ENCODE data around the gene KRT83.
"Not testable (repeated sequence)": the region's sequence is repeated elsewhere in the genome, so short reads cannot be mapped to it uniquely, and the experiment has no call there.

Gene KRT83

DNA sequence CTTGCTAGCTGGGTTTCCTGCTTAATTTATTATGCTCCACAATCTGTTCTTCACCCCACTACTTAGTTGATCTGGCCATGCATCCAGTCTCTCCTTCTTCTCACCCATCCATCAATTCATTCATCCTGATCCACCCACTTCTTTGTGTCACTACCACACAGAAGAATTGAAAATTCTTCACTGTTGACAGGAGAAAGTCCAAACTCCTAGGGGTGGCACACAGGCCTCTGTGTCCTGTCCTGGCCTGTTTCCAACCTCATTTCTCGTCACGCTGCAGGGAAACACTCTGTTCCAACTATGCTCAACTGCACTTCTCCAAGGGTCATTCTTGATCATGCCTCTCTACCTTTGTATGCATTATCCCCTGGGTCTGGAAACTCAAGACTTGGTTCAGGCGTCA is 10.6 kb upstream of the KRT83 start:
- DNase-seq, result no peak

DNA sequence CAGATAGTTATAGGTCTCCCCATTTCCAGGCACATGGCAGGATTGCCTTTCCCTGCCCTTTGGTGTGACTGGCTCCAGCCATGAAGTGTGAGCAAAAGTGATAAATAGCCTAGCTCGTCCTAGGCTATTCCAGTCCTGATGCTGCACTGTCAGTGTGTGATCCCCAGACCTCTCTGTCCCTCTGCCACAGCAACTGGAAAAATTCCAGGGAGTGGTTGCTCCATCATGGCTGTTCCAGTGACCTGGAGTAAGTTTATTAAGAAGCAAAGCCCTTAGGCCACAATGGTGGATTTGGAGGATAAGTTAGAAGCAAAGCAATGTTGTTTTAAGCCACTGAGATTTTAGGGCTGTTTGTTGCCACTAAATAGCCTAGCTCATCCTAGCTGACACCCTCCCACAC is 9.8 kb upstream of the KRT83 start:
- no peak for DNase-seq

DNA sequence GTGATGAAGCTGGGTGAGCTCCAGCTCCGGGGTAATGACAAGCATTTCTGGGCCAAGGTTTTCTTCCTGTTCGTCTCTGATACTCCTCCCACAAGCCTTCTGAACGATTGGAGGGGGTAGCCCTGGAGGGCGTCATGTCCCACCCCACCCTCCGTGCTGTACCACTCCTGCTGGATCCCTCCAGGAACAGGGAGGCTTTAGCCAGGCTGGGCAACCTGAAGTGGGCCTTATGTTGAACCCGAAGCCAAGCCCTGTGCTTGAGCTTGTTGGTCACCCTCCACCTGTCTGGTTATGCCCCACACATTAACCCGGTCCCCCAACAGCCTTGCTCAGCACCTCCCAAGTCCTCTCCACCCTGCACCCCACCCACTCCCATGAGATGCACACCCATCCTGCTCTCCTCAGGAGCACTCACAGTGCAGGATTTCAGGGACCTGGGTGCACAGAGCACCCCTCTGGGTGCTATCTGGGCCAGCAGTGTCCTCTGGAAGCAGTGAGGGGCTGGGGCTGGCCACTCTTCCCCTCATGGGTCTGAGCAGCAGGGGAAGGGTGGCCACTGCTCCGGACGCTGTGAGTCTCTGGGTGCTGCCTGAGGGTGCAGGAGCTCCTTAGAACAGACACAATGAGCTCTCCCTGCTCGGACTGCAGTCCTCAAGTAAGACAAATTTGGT is 6.8 kb upstream of the KRT83 start:
- no peak for DNase-seq

DNA sequence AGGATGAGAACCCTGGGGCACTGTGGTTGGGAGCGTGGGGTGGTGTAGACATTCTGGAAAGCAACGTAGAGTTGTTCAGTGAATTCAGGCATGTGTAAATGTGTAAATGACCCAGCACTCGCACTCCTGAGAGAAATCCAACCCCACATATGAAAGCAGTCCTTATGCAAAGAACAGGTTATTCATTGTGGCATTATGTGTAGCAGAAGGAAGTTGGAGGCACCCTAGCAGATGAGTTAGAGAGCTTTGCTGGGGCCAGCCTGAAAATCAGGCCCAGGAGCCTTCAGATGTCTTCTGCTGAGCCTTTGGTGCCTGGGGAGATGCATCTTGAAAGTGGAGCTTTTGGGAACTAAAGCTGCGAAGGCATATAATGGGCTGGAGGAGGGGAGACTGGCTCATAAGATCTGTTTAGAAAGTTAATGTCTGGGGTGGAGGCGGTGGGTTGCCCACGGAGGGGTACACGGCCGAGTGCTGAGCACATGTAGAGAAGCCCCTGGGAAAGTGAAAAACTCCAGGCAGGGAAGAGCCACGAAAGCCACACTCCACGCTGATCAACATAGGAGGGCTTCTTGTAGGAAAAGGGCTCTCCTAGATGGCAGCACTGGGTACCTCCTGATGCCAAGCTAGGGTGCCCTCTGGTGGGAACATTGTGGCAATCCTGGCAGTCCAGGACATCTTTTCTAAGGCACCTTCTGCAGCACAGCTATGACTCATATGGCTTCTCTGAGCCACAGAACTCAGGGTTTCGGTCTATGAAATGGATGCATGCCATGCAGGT is 6.0 kb upstream of the KRT83 start:
- peak; percentile 26 for DNase-seq

DNA sequence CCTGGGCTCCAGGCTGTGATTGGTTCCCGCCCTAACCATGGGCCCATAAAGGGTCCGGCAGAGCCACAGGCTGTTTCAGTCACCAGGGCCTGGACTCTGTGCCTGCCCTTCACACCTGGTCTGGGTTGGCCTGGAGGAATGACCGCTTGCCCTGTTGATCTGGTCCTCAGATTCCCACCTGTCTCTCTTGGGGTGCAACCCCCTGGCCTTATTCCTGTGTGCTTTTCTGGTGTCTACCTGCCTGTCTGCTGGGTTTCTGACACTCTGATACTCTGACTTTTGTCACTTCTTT is 2.9 kb upstream of the KRT83 start:
- DNase-seq, result no peak

DNA sequence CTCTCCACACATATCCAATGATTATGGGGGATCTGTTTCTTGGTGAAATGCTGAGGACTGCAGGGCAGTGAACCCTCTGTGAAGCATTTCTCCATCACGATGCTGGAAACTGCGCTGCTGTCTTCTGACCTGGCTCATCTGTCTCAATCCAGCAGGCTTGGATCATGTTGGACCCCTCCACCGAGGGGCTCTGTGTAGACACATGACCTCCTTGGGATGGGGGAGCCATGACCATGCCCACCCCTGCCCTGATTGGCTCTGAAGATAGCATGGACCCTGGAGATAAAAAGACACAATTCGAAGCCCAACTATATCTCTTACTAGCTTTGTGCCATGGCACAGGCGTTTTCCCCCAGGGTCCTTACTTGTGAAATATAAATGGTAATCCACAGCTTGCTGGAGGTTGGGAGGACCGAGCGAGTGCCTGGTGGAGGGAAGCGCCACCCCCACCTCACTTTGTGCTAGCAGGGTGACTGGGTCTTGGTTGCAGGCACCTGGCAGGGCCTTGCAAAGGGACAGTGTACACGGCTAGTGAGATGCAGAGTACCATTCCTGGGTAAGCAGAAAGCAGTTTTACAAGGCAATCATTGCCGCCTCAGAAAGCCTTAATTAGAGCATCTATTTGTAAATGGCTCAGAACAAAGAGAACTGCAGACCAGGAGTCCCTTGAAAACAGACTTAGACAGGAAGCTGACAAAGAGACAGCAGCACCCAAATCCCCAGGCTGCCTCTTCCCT is 2.4 kb upstream of the KRT83 start:
- no peak for DNase-seq

DNA sequence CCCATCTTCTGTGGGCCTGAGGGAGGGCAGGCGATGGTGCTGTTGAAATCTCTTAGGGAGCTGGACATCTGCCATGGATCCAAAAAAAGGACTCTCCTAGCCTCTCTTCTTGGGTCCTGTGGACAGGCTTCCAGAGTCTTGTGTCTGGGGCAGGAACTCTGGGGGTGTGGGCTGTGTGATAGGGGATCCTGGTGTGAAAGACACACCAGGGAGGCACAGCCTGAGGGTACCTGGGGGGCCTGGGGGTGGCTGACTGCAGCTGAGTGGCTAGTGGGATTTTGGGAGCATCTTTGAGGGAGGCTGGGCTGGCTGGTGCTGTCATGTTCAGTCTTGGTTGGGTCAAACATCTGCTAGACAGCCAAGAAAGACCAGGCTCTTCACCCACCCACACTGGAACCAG is 1.8 kb upstream of the KRT83 start:
- DNase-seq, result no peak

DNA sequence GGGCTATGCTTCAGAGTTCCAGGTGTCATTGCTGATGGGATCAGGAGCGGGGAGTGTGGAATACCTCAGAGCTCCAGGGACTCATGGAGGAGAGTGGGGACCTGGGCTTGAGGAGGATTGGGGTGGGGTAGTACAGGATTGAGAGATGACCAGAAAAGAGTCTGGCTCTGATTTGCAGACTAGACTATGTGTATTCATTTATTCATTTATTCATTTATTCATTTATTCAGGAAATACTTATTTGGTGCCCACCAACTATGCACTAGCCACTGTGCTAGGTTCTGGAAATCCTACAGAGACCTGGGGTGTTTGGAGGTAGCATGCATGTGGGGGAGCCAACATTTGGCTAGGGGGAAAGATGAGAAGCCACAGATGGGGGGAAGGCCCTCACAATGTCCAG is 871 bp upstream of the KRT83 start:
- no peak for DNase-seq

DNA sequence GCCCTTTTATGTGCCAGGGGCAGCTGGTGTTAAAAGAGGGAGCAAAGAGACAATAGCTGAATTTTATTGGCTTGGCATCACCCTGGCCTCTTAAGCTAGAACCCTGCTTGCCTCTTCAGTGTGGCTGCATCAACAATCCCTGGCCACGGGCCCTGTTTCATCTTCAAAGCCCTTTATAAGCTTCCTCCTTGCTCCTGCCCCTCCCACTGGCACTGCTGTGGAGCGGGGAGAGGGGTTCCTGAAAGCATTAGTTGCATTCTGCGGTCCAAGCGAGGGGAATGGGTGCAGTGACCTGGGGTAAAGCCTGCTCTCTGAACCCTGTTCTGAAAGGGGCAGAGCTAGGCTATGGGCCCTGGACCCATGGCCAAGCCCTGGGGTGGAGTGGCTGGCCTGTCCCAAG is 220 bp upstream of the KRT83 start:
- DNase-seq, result no peak

DNA sequence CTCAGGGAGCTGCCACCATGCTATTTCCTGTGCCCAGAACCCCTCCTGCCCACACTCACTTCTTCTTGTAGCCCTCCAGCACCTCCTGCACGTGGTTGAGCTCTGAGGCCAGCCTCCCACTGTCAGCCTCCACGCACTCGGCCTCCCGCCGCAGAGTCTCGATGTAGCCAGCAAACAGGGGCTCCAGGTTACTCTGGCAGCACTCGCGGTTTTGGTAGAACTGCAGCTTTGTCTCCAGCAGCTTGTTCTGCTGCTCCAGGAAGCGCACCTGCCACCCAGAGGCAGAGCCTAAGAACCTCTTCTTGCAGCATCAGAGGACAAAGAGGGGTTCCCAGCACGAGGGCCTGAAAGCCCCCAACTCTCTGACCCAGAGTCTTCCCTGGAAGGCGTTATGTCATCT is 2.1 kb downstream of the KRT83 start:
- no peak for DNase-seq

DNA sequence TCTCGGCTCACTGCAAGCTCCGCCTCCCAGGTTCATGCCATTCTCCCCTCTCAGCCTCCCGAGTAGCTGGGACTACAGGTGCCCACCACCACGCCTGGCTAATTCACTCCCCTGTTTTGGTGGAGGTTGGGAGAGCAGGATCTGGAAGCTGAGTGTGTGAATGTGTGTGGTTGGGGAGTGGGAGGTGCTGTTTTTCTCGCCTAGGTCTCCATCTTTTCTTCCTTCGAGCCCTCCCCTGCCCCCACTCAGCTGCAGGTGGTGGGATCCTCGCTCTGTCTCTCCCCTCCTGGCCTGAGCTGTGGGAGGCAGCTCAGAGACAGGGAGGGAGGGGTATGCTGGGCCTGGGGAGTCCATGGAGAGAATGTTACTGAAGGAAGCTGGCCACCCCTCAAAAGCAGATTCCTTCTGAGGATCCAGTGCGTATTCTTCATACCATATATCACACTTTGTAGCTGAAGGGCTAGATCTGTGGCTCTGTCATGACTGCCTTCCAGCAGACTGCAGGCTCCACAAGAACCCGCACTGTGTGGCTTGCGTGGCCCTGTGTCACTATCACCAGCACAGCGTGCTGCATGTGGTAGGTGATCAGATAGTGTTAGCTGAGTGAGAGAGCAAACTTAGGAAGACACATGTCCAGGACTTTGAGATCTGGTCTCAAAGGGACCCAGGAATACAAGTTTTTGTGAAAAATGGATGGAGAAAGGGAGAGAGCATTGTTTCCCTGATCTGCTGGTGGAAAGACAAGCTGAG is 2.8 kb downstream of the KRT83 start:
- DNase-seq, result no peak

DNA sequence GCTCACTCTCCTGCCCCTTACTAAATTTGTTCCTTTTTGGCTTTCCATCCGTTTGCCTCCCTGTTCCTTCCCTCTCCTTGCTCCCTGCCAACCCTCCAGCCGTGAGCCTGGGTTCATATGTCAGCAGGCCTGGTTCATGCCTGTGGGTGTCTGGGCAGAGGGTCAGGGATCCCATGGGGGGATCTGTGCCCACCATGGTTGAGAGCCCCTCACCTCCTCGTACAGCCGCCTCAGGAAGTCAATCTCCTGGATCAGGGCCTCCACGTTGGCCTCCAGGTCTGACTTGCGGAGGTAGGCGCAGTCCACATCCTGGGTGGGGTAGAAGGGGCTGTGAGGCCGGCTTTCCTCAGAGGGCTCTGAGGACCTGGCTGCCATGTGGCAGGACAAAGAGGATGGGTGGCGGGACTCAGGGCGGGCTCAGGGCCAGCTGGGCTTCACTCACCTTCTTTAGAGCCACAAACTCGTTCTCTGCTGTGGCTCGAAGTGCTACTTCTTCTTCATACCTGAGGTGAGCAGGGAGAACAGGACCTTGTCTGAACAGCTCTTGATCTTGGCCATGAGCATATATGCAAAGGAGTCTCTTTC is 3.6 kb downstream of the KRT83 start:
- no peak for DNase-seq

DNA sequence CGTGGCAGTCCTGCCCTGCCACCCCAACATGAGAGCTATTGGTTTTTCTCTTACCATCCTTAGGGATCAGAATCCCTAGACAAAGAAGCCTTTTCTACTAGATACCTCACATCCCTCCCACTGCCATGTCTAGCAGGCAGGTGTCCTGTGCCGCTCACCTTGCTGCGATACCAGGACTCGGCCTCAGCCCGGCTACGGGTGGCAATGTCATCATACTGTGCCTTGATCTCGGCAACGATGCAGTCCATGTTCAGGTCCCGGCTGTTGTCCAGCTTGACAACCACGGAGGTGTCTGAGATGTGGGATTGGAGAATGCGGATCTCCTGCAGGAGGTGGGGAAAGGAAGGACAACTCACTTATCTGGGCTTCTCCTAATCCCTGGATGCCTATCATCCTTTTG is 4.5 kb downstream of the KRT83 start:
- no peak for DNase-seq

DNA sequence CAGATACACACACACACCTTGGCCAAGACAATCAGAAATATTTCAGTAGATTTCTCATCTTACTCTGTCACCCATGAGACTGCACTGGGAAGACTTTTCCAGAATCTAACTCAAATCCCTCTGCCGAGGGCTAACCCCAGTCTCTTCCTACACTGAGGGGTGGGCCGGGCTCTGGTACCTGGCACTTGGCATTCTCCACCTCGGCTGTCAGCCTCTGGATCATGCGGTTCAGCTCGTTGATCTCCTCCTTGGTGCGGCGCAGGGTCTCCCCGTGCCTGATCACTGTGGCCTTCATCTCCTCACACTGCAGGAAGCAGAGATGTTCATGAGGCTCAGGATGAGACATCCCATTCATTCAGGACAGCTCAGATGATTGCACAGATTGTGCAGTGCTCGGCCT is 4.9 kb downstream of the KRT83 start:
- no peak for DNase-seq

DNA sequence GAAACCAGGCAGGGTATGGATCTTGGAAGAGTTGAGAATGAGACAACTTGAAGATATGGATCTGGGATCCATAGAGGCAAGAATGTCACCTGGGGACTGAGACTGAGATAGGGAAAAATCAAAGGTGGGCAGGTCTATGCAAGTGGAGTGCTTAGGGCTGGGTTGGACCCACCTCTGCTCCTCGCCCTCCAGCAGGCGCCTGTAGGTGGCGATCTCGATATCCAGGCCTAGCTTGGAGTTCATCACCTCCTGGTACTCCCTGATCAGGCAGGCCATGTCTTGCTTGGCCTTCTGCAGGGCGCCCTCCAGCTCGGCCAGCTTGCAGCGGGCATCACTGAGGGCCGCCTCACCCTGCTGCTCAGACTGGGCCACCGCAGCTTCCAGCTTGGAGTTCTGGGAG is 5.5 kb downstream of the KRT83 start:
- not testable (repeated sequence) for DNase-seq

DNA sequence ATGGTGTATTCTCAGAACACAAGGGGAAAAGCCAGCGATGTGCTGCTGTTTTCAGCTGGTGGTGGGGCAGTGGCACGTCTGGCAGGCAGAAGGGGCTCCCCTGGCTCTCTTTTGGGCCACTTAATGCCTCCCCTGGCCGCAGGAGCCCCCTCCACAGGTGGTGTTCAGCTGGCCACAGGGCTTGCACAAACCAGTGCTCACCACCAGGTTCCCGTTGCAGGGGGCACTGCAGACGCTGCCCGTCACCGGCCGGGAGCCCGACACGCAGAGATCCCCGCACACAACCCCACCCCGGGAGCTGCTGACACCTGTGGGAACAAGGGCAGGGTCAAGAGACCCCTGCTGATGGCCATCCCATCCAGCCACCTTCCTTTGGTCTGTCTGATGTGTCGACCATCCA is 6.7 kb downstream of the KRT83 start:
- no peak for DNase-seq

DNA sequence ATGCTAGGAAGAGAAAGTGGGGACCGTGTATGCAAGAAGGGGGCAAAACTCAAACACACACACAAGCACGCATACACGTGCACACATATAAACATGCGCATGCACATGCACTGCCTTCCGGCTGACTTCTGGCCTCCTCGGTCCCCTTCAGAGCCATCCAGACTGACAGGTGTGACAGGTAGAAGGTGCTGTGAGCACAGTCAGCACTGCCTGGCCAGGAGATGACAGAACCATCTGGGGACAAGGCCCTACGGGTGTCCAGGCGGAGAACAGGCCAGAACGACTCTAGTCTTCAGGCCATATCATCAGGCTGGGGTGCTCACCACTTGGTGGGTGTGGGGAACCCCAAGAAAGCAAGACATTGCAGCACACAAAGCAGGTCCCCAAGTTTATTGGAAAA is 7.3 kb downstream of the KRT83 start:
- no peak for DNase-seq

DNA sequence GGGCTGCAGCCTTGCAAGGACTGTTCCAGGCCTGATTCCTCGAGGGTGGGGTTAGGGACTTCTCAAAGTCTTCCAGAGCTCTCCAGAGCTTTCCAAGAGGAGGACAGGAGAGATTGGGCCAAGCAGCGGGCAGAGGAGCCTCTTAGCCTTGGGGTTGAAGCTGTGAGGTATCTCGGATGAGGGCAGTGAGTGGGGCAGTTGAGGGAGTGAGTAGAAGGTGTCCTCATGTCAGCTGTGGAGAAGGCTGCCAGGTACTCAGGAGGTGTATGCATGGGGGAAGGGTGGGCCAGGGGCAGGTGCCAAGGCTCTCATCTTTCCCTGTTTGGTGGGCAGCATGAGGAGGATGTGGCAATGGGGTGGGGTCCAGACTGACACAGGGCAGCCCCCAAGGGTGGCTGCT is 7.7 kb downstream of the KRT83 start:
- no peak for DNase-seq

DNA sequence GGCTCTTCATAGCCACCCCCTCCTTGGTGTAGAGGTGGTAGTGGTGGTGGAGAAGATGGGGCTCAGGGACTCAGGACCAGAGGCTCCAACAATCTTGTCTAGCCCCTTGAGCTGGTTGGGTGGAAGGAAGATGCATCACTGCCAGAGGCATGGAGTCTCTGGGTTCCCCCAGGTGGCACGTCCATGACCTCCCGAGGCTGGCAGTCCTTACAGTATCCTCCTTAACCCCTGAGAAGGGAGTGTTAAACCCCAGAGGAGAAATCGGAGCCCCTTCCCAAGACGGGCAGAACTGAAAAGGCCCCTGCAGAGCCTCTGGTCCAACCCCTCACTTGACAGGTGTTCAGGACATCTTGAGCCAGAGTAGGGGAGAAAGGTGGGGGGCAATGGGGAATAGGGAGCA is 9.1 kb downstream of the KRT83 start:
- no peak for DNase-seq

DNA sequence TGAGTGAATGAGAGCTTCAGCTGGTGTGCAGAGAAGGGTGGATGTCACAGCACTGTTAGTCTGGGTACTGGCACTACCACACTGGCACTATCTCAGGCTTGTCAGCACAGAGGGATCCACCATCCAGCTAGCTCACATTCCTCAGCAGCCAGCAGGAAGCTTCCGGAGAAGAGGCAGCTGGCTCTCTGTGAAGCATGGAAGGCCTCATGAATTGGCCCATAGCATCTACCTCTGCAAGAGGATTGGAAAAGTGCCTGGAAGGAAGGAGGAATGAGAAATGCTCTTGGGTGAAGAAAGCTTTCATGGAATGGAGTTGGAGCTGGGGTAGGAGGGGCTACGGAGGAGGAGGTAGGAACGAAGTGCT is 9.9 kb downstream of the KRT83 start:
- no peak for DNase-seq

DNA sequence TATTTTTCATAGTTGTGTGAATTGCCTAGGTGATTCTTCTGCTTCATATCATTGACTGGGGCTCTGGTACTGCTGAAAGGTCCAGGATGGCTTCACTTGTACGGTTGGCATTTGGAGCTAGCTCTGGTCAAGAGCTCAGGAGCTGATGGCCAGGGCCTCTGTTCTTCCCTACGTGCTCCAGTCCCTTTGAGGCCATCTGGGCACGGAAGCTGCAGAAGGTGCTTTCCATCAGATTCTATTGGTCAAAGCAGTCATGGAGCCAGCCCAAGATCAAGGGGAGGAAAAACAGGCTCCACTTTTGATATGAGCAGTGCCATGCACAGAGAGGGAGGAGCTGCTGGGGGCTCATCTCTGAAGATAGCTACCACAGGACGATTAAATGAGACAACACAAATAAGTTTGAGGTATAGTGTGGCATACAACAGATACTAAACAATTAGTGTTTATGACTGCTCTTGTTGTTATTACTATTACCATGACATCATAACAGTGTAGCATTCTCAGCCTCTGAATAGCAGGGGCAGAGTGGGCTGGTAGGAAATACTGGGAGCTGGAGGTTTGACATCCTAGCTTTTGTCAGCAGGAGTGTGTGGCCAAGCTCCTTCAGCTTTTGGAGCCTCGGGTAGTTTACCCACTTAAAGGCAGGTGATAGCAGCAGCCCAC is 10.4 kb downstream of the KRT83 start:
- DNase-seq, result no peak

DNA sequence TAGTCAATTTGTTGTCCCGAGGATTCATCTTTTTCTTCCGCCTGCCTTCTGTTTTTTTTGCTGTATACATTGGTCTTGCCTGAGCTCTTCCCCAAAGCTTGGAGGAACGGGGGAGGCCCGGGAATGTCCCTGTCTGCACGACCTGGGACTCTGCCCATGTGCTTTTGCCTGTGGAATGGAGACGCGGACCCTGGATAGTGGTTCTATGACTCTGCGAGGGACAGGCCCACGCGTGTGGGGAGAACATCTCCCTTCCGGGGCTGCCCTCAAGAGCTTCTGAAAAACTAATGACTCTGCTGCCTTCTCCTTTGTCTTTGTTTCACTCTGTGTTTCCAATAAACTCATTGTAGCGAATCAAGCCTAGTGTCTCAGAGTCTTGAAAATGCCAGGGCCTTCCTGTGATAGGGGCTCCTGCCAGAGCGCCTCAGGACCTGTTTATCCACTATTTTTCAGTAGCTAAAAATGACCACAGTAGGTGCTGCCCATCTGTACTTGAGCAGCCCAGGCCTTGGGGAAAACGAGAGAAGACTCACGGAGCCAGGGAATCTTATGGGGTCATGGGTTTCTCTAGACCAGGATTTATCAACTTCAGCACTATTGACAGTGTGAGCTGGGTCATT is 12.3 kb downstream of the KRT83 start:
- no peak for DNase-seq

Data from right kidney (tissue), 1 donor.